Activated naive CD4-positive, alpha-beta T cell treated with anti-CD3 and anti-CD28 coated beads, Interleukin-2, amount 50 U/mL, for 16 hours (primary cell): Measurements from ENCODE around the gene P2RX2.
"Not testable (repeated sequence)": the region's sequence is repeated elsewhere in the genome, so short reads cannot be mapped to it uniquely, and the experiment has no call there.

Experiments
- DNase-seq: peaks from one replicate; pipeline ENCODE4 v3.0.0-alpha.2; 2020

Gene P2RX2

DNA sequence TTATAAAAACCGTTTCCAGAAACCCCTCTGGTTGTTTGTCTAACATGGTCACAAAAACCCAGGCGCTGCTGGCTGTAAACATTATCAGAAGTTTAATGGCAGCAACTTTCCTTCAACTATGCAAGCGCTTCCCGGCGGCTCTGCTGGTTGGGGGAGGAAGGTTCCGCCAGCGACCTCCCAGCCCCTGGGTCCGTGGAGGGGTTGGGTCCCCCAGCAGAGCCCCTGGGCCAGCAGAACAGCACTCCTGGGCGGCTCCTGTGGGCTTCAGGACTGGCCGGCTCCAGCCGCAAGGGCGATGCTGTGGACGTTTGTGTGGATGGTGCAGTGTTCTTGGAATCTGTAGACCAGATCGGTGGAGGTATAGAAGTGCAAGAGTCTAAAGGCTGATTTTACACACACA, 34.1 kb upstream of the P2RX2 start:
- DNase-seq = no peak

DNA sequence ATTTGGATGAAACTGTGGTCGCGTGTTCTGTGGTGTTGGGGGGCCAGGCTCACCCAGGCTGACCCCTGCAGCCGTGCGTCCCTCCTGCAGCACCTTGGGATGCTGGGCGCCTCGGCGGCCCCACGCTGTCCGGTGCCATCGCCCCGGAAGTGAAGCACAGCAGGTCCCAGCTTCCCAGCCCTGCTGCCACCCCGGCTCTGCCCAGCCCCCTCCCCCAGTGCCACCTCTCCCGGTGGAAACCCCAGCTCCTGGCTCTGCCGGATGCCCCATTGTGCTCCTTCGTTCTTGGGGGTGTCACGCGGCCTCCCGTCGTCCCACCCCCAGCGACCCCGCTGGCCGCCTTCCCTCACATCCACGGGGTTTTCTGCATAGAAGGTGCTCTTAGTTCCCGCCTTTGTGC, 33.4 kb upstream of the P2RX2 start:
- no peak for DNase-seq

DNA sequence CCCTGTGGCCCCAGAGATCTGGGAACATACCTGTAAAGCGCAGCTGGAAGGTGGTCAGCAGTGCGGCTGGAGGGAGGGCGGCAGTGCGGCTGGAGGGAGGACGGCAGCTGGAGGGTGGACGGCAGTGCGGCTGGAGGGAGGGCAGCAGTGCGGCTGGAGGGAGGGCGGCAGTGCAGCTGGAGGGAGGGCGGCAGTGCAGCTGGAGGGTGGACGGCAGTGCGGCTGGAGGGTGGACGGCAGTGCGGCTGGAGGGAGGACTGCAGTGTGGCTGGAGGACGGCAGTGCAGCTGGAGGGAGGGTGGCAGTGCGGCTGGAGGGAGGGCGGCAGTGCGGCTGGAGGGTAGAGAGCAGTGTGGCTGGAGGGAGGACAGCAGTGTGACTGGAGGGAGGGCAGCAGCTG, 31.6 kb upstream of the P2RX2 start:
- no peak for DNase-seq

- DNase-seq = no peak
These were observed 30.8 kb upstream of the P2RX2 start for GRCh38 chr12:132587781-132588180.

DNA sequence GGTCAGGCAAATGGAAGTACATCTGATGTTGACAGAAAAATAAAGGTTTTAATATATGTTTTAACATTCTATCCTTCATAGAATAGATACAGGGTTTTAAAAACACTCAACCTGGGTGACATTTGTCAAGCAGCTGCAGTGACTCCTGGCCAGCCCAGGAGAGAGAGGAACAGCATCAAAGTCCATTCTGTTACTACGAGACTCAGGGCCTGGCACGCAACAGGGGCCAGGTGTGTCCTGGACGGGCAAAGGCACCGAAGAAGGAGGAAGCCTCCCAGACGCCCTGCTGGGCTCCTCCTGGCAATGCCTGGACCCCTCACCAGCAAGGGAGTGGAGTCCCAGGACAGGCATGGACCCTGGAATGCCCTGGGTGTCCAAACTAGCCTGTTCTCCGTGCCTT, 30.3 kb upstream of the P2RX2 start:
- DNase-seq = no peak

DNA sequence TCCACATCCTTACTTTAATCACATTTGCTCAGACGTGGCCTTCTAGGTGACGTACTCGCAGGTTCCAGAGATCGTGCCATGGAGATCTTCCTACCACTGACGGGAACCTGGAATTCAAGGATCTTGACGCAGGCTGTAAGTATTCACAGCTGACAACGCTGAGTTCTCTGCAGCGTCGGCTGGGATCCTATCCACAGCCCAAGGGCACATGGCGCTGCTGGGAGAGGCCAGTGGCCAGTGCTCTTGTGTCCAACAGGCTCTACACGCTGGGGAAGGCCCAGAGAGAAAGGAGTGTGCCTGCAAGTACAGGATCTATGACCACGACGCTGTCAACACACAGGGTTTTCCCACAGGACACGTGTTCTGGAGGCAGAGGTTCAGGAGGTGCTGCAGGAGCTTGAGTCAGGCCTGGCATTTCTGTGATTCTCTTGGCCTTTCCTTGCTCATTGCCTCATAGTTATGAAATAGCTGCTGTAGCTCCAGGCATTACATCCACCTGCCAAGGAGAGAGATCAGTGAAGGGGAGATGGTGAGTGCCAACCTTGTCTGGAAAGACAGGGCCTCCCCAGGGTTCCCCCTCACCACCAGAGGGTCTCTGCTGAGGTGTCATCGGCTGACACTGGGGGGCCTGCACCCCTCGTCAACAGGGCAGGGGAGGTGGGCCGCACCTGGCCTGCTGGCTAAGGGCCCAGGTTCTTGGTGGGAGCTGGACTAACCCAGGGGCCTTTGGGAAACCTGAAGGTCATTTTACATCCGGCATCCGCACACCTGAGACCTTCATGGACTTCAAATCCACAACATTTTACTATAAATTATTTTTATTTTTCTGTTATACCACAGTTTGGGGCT, 29.5 kb upstream of the P2RX2 start:
- no peak for DNase-seq

- no peak for DNase-seq
These were observed 27.3 kb upstream of the P2RX2 start for GRCh38 chr12:132591107-132591935.

DNA sequence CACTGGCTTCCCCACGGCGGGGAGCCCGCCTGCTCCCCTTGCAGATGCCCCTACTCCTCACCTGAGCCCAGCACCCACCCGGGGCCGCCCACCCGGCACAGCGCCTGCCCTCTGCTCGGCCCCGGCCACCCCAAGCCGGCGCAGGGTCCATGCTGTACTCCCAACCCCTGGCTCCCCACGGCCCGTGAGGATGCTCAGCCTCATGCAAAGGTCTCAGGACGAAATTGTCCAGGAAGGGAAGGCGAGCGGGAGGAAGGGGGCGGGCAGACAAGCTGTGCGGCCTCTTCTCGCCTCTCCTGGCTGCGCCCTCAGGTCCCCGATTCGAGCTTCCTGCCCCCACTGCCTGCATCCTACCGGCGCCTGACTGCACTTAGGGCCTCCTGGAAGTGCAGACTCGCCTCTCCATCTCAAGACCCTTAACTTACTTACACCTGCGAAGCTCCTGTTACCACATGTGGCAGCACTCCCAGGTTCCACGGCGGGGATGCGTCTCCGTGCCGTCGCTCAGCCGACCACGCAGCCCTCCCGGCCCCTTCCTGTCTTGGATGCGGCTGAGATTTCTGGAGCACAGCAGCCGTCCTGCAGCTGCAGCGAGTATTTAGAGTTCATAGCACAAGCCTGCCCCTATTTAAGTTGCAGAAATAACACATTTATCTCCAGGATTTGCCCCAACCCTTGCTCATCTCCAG, 26.1 kb upstream of the P2RX2 start:
- DNase-seq = no peak

GRCh38 chr12:132593071-132593470, 25.5 kb upstream of the P2RX2 start:
- DNase-seq = no peak

DNA sequence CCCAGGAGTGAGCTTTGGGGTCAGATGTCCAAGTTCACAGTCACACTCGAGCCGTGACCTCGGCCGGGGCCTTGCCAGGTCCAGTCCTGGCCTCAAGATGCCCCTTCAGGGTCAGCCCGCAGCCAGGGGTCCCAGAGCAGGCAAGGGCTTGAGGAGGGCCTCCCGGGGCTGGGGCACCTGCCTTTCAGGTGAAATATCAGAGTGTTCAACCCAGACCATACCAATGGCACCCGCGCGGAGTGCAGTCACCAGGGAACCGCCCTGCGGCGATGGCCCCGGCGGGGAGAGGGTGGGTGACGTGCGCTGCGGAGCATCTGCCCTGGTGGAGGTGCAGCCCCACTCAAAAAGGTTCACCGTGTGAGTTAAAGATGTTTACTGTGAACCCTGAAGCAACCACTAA, 25.1 kb upstream of the P2RX2 start:
- DNase-seq = no peak

DNA sequence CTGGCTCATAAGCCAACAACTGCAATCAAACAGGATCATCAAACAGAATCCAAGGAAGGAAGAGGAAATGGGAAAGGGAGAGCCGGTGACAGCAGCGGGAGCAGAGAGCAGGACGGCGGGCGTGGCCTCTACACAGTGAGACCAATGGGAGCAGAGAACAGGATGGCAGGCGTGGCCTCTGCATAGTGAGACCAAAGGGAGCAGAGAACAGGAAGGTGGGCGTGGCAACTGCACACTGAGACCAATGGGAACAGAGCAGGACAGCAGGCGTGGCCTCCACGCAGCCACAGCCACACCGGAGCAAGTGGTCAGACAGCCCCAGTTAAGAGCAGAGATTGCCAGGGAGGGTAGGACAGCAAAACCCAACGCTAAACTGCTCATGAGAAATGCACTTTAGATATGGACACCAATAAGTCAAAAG, 24.6 kb upstream of the P2RX2 start:
- DNase-seq = no peak

GRCh38 chr12:132595183-132595582, 23.4 kb upstream of the P2RX2 start:
- DNase-seq = no peak

DNA sequence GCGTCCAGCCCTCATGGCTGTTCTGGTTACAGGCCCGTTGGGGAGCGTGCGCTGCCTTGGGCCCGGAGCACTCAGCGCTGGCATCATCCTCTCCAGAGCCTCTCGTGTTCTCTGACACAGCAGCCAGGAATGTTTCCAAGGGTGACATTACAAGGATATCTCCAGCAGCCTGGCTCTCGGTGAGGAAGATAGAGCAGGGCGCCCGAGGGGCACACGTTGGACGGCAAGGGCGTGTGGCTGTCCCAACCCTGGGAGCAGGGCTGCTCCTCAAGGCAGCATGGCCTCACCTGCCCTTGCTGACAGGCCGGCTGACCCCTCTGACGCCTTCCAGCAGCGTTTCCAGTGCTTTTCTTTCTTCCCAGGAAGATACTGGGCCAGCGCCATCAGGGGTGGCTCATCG, 22.6 kb upstream of the P2RX2 start:
- DNase-seq = no peak

DNA sequence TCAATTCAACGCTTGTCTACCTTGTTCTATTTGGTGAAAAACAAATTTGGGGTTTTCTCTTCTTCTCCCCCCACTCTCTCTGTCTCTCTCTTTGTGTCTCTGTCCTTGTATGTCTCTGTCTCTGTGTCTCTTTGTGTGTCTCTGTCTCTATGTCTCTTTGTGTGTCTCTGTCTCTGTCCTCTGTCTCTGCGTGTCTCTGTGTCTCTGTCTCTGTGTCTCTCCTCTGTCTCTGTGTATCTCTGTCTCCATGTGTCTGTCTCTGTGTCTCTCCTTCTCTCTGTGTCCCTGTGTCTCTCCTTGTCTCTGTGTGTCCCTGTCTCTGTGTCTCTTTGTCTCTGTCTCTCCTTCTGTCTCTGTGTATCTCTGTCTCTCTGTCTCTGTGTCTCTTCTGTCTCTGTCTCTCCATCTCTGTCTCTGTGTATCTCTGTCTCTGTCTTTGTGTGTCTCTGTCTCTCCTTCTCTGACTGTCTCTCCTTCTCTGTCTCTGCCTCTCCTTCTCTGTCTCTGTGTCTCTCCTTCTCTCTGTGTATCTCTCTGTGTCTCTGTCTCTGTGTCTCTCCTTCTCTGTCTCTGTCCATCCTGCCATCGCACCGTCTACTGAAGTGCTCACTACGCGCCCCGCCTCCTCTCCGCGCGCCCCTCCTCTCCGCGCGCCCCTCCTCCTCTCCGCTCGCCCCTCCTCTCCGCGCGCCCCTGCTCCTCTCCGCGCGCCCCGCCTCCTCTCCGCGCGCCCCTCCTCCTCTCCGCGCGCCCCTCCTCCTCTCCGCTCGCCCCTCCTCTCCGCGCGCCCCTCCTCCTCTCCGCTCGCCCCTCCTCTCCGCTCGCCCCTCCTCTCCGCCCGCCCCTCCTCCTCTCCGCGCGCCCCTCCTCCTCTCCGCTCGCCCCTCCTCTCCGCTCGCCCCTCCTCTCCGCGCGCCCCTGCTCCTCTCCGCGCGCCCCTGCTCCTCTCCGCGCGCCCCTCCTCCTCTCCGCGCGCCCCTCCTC, 21.0 kb upstream of the P2RX2 start:
- DNase-seq = no peak

- not testable (repeated sequence) for DNase-seq
These were observed 19.1 kb upstream of the P2RX2 start for GRCh38 chr12:132599502-132599901.

- no peak for DNase-seq
These were observed 18.2 kb upstream of the P2RX2 start for GRCh38 chr12:132600048-132601032.

GRCh38 chr12:132601171-132601883, 17.2 kb upstream of the P2RX2 start:
- DNase-seq = no peak

DNA sequence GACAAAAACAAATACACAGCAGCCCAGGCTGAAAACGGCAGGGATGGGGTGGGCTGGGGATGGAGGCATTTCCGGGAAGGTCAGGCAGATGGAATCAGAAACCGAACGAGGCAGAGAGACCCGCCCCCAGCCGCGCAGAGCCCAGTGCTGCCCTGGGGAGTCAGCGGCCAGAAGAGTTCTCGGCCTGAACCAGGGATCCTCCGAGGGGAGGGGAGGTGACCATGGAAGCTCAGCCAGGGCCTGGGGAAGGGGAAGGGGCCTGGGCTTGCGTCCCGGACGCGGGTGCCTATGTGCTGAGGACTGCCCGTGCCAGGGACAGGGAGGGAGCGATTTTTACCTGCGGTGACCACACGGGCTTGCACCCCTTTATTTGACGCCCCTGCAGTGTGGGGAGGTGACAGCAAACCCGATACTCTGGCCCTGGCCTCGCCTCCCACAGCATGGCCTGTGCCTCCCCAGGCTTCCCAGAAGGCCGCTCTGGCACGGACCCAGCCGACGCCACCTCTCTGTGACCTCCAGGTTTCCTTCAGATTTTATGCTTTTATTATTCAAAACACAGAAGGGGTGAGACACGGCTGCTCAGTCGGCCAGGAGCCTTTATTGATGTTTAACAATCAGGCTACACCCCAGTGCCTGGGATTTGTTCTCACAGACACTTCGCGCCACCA, 15.9 kb upstream of the P2RX2 start:
- no peak for DNase-seq

GRCh38 chr12:132603240-132604150, 15.1 kb upstream of the P2RX2 start:
- no peak for DNase-seq
